SU-DHL-6 (cell line): Measurements from ENCODE around the gene RPL32.

Experiments used
- H2AFZ ChIP-seq: fragments of 200-600 bp; sonication (generic); 2 replicates; pipeline ENCODE4 v1.6.1; 2014; ENCODE audit warnings: low read depth, mild to moderate bottlenecking, moderate library complexity, mixed read lengths, antibody characterized with exemption, low read length; ENCODE audit not compliant: severe bottlenecking
- H3F3A ChIP-seq: fragments of 200-600 bp; shearing (Covaris generic); 2 replicates; pipeline ENCODE4 v1.6.0; 2016; ENCODE audit warnings: antibody characterized with exemption, mild to moderate bottlenecking; ENCODE audit not compliant: insufficient read depth
- H3K27ac ChIP-seq: fragments of 200-600 bp; sonication (generic); 2 replicates; pipeline ENCODE4 v1.5.1; 2016; ENCODE audit warnings: low read depth, mild to moderate bottlenecking, low read length, moderate library complexity, mixed read lengths
- H3K27me3 ChIP-seq: fragments of 200-600 bp; sonication (generic), shearing (Covaris generic); 2 replicates; pipeline ENCODE4 v1.6.0; 2014; ENCODE audit warnings: mild to moderate bottlenecking, low read length
- H3K36me3 ChIP-seq: fragments of 200-600 bp; sonication (generic); 2 replicates; pipeline ENCODE4 v1.6.1; 2014; ENCODE audit warnings: mild to moderate bottlenecking, low read length, mixed read lengths
- H3K4me2 ChIP-seq: fragments of 300-600, 200-600 bp; shearing (Covaris generic), sonication (generic); 2 replicates; pipeline ENCODE4 v1.6.0; 2014; ENCODE audit warnings: low read length, low read depth, mild to moderate bottlenecking; ENCODE audit not compliant: poor library complexity, severe bottlenecking
- H3K4me3 ChIP-seq: fragments of 200-600 bp; sonication (generic); 2 replicates; pipeline ENCODE4 v1.5.1; 2014; ENCODE audit warnings: antibody characterized with exemption, low read length, mild to moderate bottlenecking, mixed read lengths; ENCODE audit not compliant: insufficient read depth, poor library complexity, severe bottlenecking
- H3K79me2 ChIP-seq: fragments of 200-600 bp; sonication (generic); 2 replicates; pipeline ENCODE4 v1.6.1; 2014; ENCODE audit warnings: mild to moderate bottlenecking, low read length, moderate library complexity; ENCODE audit not compliant: insufficient read depth
- H3K9ac ChIP-seq: fragments of 200-600 bp; sonication (generic); 2 replicates; pipeline ENCODE4 v1.7.0; 2014; ENCODE audit warnings: mild to moderate bottlenecking, low read length
- H3K9me2 ChIP-seq: fragments of 200-600 bp; sonication (generic); replicated peaks from 2 replicates; pipeline ENCODE4 v1.6.1; 2014; ENCODE audit warnings: low read length; ENCODE audit not compliant: insufficient read depth
- H3K9me3 ChIP-seq: fragments of 200-600 bp; sonication (generic); 2 replicates; pipeline ENCODE4 v1.6.1; 2014; ENCODE audit warnings: low read length, mixed read lengths; ENCODE audit not compliant: insufficient read depth
- H4K20me1 ChIP-seq: fragments of 200-600 bp; sonication (generic); 2 replicates; pipeline ENCODE4 v1.6.1; 2014; ENCODE audit warnings: low read depth, mild to moderate bottlenecking, antibody characterized with exemption, low read length, moderate library complexity, mixed read lengths
- EZH2phosphoT487 ChIP-seq: fragments of 200-600 bp; sonication (generic), shearing (Covaris generic); conservative IDR thresholded peaks from 2 replicates; pipeline ENCODE4 v1.6.1; 2018; ENCODE audit warnings: mild to moderate bottlenecking, antibody characterized with exemption, low read length, moderate library complexity, mixed read lengths
- TF ChIP-seq, protein P1 (sequence below): fragments of 200-600 bp; sonication (generic); IDR thresholded peaks from one replicate; pipeline ENCODE4 v1.5.1; 2017; ENCODE audit warnings: antibody characterized with exemption, mild to moderate bottlenecking, low read length, moderate library complexity; ENCODE audit not compliant: insufficient read depth, poor library complexity, severe bottlenecking

Gene RPL32

GRCh38 chr3:12829404-12829803, 12.0 kb downstream of the RPL32 start:
- Histone ChIP-seq H3K27ac (no peak overlapping the region), H3K9me2 (no peaks in the 10 kb centered on the region), H4K20me1 (no peaks in the 10 kb centered on the region), H3K9me3 (no peaks in the 10 kb centered on the region), H3K36me3 (peaks cover 2% of the 10 kb centered on the region; the same call in 1 of the 2 replicates), H3K4me2 (no peak overlapping the region), H3K4me3 (no peak overlapping the region), H3K79me2 (no peaks in the 10 kb centered on the region), H3K27me3 (no peaks in the 10 kb centered on the region), H3K9ac (no peak overlapping the region), H2AFZ (no peak overlapping the region), H3F3A (peaks cover 28% of the 10 kb centered on the region)
- no peak for TF ChIP-seq EZH2phosphoT487
- TF ChIP-seq, protein P1, sequence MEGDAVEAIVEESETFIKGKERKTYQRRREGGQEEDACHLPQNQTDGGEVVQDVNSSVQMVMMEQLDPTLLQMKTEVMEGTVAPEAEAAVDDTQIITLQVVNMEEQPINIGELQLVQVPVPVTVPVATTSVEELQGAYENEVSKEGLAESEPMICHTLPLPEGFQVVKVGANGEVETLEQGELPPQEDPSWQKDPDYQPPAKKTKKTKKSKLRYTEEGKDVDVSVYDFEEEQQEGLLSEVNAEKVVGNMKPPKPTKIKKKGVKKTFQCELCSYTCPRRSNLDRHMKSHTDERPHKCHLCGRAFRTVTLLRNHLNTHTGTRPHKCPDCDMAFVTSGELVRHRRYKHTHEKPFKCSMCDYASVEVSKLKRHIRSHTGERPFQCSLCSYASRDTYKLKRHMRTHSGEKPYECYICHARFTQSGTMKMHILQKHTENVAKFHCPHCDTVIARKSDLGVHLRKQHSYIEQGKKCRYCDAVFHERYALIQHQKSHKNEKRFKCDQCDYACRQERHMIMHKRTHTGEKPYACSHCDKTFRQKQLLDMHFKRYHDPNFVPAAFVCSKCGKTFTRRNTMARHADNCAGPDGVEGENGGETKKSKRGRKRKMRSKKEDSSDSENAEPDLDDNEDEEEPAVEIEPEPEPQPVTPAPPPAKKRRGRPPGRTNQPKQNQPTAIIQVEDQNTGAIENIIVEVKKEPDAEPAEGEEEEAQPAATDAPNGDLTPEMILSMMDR: no peak

DNA sequence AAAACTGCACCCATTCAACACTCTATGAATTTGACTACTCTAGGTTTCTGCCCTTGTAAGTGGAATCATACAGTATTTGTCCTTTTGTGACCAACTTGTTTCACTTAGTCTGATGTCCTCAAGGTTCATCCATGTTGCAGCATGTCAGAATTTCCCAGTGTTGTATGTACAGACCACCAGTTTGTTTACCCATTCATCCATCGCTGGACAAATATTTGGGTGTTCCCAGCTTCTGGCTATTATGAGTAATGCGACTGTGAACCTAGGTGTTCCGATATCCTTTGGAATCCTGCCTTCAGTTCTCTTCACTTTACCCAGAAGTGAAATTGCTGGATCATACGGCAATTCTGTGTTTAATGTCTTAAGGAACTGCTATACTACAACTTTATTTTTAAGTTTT, 12.6 kb downstream of the RPL32 start:
- Histone ChIP-seq H3K27me3 (no peaks in the 10 kb centered on the region), H3F3A (peaks cover 22% of the 10 kb centered on the region), H3K36me3 (no peaks in the 10 kb centered on the region), H3K27ac (no peak overlapping the region), H3K9ac (no peak overlapping the region), H4K20me1 (no peaks in the 10 kb centered on the region), H3K4me3 (no peak overlapping the region), H2AFZ (no peak overlapping the region), H3K79me2 (no peaks in the 10 kb centered on the region), H3K9me3 (no peaks in the 10 kb centered on the region), H3K4me2 (no peak overlapping the region), H3K9me2 (no peaks in the 10 kb centered on the region)
- TF ChIP-seq, protein P1: no peak
- TF ChIP-seq EZH2phosphoT487: no peak

GRCh38 chr3:12825156-12825555, 16.2 kb downstream of the RPL32 start:
- H3K27ac ChIP-seq: no peak overlapping the region
- H3K4me3 ChIP-seq: no peak overlapping the region
- H3K9me2 ChIP-seq: no peaks in the 10 kb centered on the region
- H4K20me1 ChIP-seq: no peaks in the 10 kb centered on the region
- H2AFZ ChIP-seq: no peak overlapping the region
- no peak overlapping the region for H3K4me2 ChIP-seq
- H3F3A ChIP-seq: no peaks in the 10 kb centered on the region
- no peaks in the 10 kb centered on the region for H3K36me3 ChIP-seq
- no peaks in the 10 kb centered on the region for H3K27me3 ChIP-seq
- no peaks in the 10 kb centered on the region for H3K79me2 ChIP-seq
- no peaks in the 10 kb centered on the region for H3K9me3 ChIP-seq
- TF ChIP-seq EZH2phosphoT487: no peak
- TF ChIP-seq, protein P1: no peak
- H3K9ac ChIP-seq: no peak overlapping the region

DNA sequence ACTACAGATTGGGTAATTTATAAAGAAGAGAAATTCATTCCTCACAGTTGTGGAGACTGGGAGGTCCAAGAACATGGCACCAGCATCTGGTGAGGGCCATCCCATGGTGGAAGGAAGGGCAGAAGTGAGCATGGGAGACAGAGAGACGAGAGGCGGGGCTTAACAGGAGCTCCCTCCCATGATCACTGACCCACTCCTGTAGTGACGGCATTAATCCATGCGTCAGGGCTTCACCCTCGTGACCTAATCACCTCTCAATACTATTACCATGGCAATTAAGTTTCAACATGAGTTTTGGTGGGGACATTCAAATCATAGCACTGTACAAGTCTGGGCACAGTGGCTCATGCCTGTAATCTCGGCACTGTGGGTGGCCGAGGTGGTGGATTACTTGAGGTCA, 17.1 kb downstream of the RPL32 start:
- no peaks in the 10 kb centered on the region for H3K9me3 ChIP-seq
- H3K9me2 ChIP-seq: no peaks in the 10 kb centered on the region
- H3F3A ChIP-seq: no peaks in the 10 kb centered on the region
- H4K20me1 ChIP-seq: no peaks in the 10 kb centered on the region
- no peak overlapping the region for H2AFZ ChIP-seq
- no peaks in the 10 kb centered on the region for H3K27me3 ChIP-seq
- H3K4me3 ChIP-seq: no peak overlapping the region
- H3K27ac ChIP-seq: no peak overlapping the region
- TF ChIP-seq EZH2phosphoT487: no peak
- TF ChIP-seq, protein P1: no peak
- no peak overlapping the region for H3K4me2 ChIP-seq
- no peak overlapping the region for H3K9ac ChIP-seq
- H3K36me3 ChIP-seq: no peaks in the 10 kb centered on the region
- H3K79me2 ChIP-seq: no peaks in the 10 kb centered on the region
